Activated gamma-delta T cell treated with anti-CD3 and anti-CD28 coated beads, Interleukin-2, amount 50 U/mL, for 16 hours (primary cell): ENCODE measurements around the gene CRK.
"Not testable (repeated sequence)": the region's sequence is repeated elsewhere in the genome, so short reads cannot be mapped to it uniquely, and the experiment has no call there.

ENCODE experiments used
- DNase-seq: peaks from one replicate; pipeline ENCODE4 v3.0.0-alpha.2; 2020; ENCODE audit warnings: low read depth

Gene CRK

GRCh38 chr17:1467898-1468492 is 12.0 kb upstream of the CRK start:
- no peak for DNase-seq

- no peak for DNase-seq
Observed at GRCh38 chr17:1467258-1467657, 11.2 kb upstream of the CRK start.

- DNase-seq = no peak
Observed at GRCh38 chr17:1464186-1464585, 8.2 kb upstream of the CRK start.

- no peak for DNase-seq
Observed at GRCh38 chr17:1462164-1463112, 6.4 kb upstream of the CRK start.

- DNase-seq = no peak
Observed at GRCh38 chr17:1461198-1461944, 5.3 kb upstream of the CRK start.

GRCh38 chr17:1460233-1460632 is 4.2 kb upstream of the CRK start:
- no peak for DNase-seq

- peak; percentile 14 for DNase-seq
Observed at GRCh38 chr17:1455291-1455796, 688 bp downstream of the CRK start.

GRCh38 chr17:1454541-1454940 is 1.5 kb downstream of the CRK start:
- no peak for DNase-seq

GRCh38 chr17:1453694-1454093 is 2.3 kb downstream of the CRK start:
- not testable (repeated sequence) for DNase-seq

GRCh38 chr17:1452836-1453235 is 3.2 kb downstream of the CRK start:
- no peak for DNase-seq

- not testable (repeated sequence) for DNase-seq
Observed at GRCh38 chr17:1450261-1450660, 5.8 kb downstream of the CRK start.

GRCh38 chr17:1449412-1449967 is 6.5 kb downstream of the CRK start:
- DNase-seq = no peak

GRCh38 chr17:1447052-1447451 is 9.0 kb downstream of the CRK start:
- DNase-seq = no peak

- no peak for DNase-seq
Observed at GRCh38 chr17:1446201-1446600, 9.8 kb downstream of the CRK start.

GRCh38 chr17:1445695-1446094 is 10.3 kb downstream of the CRK start:
- DNase-seq = not testable (repeated sequence)

GRCh38 chr17:1442721-1443120 is 13.3 kb downstream of the CRK start:
- DNase-seq = not testable (repeated sequence)

GRCh38 chr17:1442187-1442586 is 13.8 kb downstream of the CRK start:
- DNase-seq = no peak

GRCh38 chr17:1440921-1441320 is 15.1 kb downstream of the CRK start:
- no peak for DNase-seq

GRCh38 chr17:1438593-1439083 is 17.4 kb downstream of the CRK start:
- no peak for DNase-seq

GRCh38 chr17:1435326-1435725 is 20.7 kb downstream of the CRK start:
- DNase-seq = no peak

GRCh38 chr17:1434150-1434549 is 21.9 kb downstream of the CRK start:
- no peak for DNase-seq

- no peak for DNase-seq
Observed at GRCh38 chr17:1431631-1432104, 24.4 kb downstream of the CRK start.
